MG63 (cell line): ENCODE measurements around the gene FOXA3. TPM values are rescaled to one million over a fixed set of nuclear protein-coding genes. Genes with fewer than 3 reads are reported as not detected.

Experiments used
- DNase-seq: peaks from one replicate; pipeline ENCODE4 v3.0.0-alpha.2; 2020
- H3K27me3 ChIP-seq: fragments of 250-450 bp; sonication (Bioruptor Pico); 2 replicates; pipeline ENCODE4 v1.5.1; 2020; ENCODE audit warnings: mild to moderate bottlenecking, moderate library complexity
- H3K36me3 ChIP-seq: fragments of 250-450 bp; sonication (Bioruptor Pico); 2 replicates; pipeline ENCODE4 v1.5.1; 2020; ENCODE audit warnings: mild to moderate bottlenecking, moderate library complexity
- H3K4me3 ChIP-seq: fragments of 250-450 bp; sonication (Bioruptor Pico); 2 replicates; pipeline ENCODE4 v1.5.1; 2020; ENCODE audit warnings: mild to moderate bottlenecking, moderate library complexity
- H3K9me3 ChIP-seq: fragments of 250-450 bp; sonication (Bioruptor Pico); 2 replicates; pipeline ENCODE4 v1.5.1; 2020; ENCODE audit warnings: mild to moderate bottlenecking, moderate library complexity
- total RNA-seq: library from RNA; depleted of rRNA; stranded (reverse); fragments of >200 nt; shearing (Covaris generic); gene quantifications from 2 replicates; pipeline ENCODE4 v1.2.3, GENCODE V29; 2014; ENCODE audit warnings: low replicate concordance; rRNA removed

The FOXA3 gene
- total RNA-seq = not detected in 2 replicates

DNA sequence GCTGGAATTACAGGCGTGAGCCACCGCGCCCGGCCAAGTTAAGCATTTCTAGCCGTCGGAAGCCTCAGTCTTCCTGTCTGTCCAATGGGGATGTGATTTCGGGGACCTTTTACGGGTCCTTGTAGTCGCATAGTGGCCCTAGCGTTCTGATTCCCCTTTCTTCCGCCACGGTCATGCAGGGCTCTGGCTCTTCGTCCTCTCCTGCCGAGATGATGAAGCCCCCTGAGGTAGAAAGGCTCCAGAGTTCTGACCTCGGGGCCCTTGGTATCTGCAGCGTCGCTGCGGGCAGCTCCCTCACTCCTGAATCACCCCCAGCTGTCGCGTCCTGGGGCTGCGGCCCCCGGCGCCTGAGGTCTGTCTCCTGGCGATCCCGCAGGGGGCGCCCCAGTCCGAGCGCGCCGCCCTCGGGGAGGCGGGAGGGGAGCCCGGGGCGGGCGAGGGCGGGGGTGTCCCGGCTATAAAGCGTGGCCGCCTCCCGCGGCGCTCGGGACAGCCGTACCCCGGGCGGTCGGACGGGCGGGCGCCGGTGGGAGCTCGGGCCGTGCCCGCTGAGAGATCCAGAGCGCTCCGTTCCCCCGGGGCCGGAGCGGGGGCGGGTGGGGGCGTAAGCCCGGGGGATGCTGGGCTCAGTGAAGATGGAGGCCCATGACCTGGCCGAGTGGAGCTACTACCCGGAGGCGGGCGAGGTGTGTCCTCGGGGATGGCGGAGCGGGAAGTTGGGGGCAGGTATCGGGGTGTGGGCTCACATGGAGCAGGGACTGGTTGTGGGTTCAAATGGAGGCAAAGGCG is at the start of gene FOXA3:
TSS of gene FOXA3 (plus strand) at position 487 of the 789 bp plus-strand sequence. CDS start at position 618, 131 bp downstream.
- 0 out of 2 replicates have a peak, but pooled peaks cover 2% of the 10 kb centered on the region for H3K9me3 ChIP-seq
- peaks cover 25% of the 10 kb centered on the region for H3K36me3 ChIP-seq
- DNase-seq = peak; percentile 59
- H3K4me3 ChIP-seq = peak within 1 kb of the TSS; percentile 81
- H3K27me3 ChIP-seq = peaks cover 34% of the 10 kb centered on the region

DNA sequence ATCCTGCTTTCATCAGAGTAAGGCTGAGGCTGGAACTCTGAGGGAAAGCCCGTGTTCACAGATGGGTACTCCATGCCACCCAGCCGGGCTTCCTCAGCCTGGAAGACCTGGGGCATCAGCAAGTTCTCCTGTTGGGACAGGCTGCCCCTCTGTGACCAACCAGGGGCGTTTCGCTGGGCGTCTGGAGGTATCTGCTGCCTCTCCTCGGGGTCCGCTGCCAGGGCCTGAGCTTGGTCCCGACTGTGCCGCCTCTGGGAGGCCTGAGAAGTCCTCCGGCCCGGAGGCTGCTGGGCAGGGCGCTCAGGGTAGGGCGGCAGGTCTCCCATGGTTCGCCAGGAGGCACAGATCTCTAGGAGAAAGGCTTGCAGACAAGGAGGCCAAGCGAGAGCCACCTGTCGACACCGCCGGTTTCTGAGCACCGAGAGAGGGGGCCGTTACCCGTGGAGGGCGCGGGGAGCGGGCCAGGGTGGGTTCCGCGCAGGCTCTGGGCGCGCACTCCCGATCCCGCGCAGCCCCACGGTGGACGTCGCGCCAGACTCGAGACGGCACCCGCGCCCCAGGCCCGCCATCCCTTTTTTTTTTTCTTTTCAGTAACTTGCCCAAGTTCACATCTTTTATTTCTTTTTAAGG is 49.2 kb upstream of the FOXA3 start, which contains the start of gene RSPH6A:
TSS of gene RSPH6A (minus strand) at position 458 of the 630 bp plus-strand sequence. CDS start at position 326, 132 bp downstream.
- Histone ChIP-seq H3K4me3 (no peak within 1 kb of the TSS), H3K27me3 (no peaks in the 10 kb centered on the region), H3K9me3 (no peaks in the 10 kb centered on the region), H3K36me3 (peaks cover 21% of the 10 kb centered on the region)
- DNase-seq = no peak

DNA sequence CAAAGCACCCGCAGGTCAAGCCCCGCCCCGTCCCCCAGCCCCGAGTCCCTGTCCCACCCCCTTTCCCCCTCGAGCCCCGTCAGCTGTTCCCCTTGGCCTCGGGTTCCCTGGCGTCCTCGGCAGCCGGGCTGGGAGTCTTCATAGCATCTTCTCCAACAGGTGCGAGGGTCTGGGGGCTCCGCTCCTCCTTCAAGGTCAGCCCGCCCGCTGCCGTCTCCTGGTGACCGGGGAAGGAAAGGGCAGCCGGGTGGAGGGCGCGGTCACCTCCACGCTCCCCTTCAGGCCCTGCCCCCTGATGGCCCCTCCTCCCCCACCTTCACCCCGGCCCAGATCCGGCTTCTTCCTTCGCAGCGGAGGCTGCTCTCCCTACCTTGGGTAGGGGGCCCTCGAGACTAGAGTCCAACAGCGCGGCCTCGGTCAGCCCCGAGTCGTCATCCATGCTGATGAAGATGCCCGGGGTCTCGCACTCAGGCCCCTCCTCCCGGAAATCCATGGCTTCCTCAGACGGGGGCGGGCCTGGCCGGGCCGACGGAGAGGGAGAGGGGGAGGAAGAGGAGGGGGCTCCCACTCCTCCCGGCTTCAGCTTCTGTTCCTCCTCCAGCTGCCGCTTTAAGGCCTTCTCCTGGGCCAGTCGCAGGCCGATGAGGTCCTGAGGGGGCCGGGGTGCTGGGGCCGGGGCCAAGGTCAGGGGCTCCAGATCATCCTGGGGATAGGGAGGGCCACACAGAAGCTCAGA is 48.5 kb upstream of the FOXA3 start:
- no peak for DNase-seq
- Histone ChIP-seq H3K27me3 (no peaks in the 10 kb centered on the region), H3K9me3 (no peaks in the 10 kb centered on the region), H3K4me3 (no peak overlapping the region), H3K36me3 (peaks cover 21% of the 10 kb centered on the region)

DNA sequence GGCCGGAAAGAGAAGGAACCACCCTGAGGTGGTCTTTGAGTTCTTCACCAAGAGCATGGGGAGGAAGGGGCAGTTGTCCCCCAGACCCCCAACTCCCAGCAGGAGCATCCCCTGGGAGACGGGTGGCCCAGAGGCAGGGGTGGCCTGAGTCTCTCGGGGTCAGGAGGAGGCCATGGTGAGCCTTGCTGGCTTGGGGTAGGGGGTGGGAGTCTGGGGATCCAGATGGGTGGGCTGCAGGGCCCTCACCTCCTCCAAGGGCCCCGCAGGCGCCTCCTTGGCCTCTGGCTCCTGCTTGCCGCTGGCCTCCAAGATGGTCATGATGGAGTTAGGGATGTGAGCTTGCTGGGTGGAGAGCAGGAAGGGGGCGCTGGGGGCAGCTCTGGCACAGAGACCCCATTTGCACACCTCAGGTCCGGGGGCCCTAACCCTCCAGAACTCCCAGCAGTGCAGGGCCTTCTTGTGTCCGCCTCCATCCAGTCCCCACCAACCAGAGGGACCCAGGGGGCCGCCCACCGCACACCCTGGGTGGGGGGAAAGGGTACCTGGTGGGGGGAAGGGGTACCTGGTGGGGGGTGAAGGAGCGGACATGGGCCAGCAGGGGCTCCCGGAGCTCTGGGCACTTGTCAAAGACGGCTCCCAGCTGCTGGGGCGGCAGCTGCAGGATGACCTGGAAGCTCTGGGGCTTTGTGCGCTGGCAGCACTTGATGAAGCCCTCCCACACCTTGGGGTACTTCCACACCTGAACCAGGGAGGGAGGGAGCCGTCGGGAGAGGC is 47.7 kb upstream of the FOXA3 start:
- Histone ChIP-seq H3K27me3 (no peaks in the 10 kb centered on the region), H3K4me3 (no peak overlapping the region), H3K36me3 (peaks cover 21% of the 10 kb centered on the region), H3K9me3 (no peaks in the 10 kb centered on the region)
- no peak for DNase-seq

DNA sequence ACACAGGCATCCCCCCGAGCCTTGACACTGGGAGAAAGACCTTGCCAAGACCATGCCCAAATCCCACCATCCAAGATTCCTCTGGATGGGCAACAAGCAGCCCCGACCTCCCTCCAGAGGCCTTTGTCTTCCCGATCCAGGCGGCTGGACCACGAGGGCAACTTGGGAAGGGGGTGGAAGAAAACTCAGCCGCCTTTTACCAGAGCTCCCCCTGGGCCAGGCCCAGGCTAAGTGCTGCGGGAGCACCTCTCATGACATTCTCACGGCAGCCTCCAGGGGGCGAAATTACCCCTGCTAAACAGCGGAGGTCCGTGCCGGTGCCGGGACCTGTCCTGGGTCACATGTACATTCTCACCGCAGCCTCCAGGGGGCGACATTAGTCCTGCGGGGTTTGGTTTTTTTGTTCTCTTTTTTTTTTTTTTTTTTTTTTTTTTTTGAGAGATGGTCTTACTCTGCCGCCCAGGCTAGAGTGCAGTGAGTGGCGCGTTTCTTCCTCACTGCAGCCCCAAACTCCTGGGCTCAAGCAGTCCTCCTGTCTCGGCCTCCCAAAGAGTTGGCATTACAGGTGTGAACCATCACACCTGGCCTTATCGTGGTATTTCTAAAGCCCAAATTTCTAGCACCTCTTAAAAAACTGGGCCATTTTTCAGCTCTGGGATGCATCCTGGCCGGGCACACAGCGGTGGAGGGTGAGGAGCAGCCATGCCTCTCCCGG is 47.0 kb upstream of the FOXA3 start:
- Histone ChIP-seq H3K27me3 (no peaks in the 10 kb centered on the region), H3K4me3 (no peak overlapping the region), H3K36me3 (peaks cover 21% of the 10 kb centered on the region), H3K9me3 (no peaks in the 10 kb centered on the region)
- DNase-seq = peak; percentile 94

DNA sequence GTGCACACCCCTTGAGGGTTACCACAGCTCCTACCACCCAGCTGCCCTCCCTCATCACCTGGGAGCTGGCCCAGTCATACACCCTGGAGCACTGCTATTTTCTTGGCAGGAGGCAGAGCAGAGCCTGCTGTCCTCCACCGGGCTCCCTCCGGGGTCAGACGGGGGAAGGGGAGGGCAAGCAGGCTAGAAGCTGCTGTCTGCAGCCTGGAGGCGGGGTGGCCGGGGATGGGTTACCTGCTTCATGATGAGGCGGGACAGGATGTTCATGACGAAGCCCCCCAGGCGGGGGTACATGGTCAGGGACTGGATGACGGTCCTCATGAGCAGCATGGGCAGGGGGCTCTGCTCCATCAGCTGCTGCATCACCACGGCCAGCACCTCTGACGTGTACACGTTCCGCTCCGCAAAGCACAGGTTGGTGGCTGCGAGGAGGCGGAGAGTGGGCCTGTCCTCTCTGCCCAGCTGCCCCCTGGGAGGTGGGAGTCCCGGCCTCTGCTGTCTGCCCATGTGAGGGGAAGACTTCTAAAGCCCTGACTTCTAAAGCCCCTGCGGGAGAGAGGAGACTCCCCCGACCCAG is 46.3 kb upstream of the FOXA3 start:
- Histone ChIP-seq H3K27me3 (no peaks in the 10 kb centered on the region), H3K36me3 (peaks cover 24% of the 10 kb centered on the region), H3K9me3 (no peaks in the 10 kb centered on the region), H3K4me3 (no peak overlapping the region)
- DNase-seq = peak; percentile 40

DNA sequence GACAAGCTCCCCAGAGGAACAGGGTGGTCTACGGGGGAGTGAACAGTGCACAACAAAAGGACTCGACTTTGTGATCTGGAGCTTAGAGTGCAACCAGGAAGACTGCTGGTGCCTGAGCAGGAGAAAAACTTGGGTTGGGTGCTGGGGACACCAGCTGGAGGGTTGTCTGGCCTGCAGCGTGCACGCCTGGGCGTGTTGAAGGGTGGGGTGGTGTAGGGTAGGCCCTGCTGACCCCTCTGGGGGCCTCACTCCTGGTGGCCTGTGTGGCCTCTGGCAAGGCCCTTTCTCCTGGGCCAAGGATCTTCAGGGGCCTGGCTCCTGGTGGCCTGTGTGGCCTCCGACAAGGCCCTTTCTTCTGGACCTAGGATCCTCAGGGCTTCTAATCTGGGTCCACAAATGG is 44.4 kb upstream of the FOXA3 start:
- Histone ChIP-seq H3K9me3 (no peaks in the 10 kb centered on the region), H3K4me3 (no peak overlapping the region), H3K27me3 (no peaks in the 10 kb centered on the region), H3K36me3 (peaks cover 44% of the 10 kb centered on the region)
- no peak for DNase-seq

DNA sequence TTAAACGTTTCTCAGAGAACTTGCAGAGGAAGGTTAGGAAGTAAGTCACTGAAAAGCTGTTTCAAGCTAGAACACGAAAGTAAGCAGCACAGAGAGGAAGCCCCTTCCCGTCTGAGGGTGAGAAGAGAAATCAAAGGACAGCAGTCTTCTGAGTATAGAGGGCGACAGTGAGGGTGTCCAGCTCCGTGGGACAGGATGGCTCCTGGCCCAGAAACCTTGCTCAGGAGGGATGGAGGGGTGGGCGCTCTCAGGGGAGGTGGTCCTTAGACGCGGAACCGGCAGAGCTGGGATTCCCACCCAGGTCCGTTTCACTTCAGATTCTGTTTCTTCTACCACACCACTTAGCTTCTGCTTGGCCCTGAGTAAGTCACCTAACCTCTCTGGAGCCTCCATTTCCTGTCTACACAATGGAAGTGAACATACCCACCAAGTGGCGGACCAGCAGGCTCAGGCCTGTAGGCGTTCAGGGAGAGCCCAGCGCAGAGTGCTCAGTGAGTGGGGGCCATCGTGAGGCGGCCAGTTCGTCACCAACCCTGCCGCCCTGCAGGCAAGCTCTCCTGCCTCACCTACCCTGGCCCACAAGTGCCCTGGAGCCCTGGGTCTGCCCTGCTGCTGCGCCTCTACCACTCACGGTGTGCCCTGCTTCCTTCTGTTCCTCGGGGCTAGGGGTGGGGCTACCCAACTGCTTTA is 43.6 kb upstream of the FOXA3 start:
- DNase-seq = no peak
- Histone ChIP-seq H3K27me3 (no peaks in the 10 kb centered on the region), H3K4me3 (no peak overlapping the region), H3K9me3 (no peaks in the 10 kb centered on the region), H3K36me3 (peaks cover 51% of the 10 kb centered on the region)

DNA sequence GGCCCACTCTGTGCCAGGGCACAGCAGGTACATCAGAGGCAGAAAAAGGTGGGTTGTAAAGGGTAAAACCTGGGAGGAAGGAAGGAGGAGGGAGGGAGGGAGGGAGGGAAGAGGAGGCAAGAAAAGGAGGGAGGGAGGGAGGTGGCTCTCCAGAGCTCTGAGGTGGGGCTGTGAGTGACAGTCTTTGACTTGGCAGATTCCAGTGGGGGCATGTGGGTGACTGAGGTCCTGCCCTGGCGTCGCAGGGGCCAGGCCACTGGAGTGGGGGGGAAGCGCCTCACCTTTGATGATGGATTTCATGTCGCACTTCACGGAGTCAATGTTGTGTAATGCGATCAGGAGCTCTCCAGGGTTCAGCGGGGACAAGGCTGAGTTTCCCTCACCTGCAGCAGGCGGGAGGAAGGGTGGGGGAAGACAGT is 43.0 kb upstream of the FOXA3 start:
- Histone ChIP-seq H3K4me3 (no peak overlapping the region), H3K36me3 (peaks cover 53% of the 10 kb centered on the region), H3K27me3 (no peaks in the 10 kb centered on the region), H3K9me3 (no peaks in the 10 kb centered on the region)
- no peak for DNase-seq

DNA sequence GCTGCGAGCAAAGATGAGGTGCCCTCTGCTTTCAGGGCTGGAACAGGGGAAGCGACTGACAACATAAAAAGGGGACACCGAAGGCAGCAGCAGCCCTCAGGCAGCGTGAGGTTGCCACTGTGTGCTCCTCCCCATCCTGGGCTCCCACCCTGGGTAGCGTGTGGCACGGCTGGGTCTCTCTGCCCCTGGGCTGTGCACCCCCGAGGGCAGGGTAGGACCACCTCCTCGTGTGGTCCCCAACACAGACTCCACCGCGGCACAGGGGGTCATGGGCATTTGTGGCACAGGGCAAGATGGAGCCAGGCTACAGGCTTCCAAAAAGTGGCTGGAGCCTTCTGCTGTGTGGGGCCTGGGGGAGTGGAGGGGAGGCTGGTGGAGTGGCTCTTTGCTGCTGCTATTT is 42.6 kb upstream of the FOXA3 start:
- Histone ChIP-seq H3K4me3 (no peak overlapping the region), H3K36me3 (peaks cover 53% of the 10 kb centered on the region), H3K27me3 (no peaks in the 10 kb centered on the region), H3K9me3 (no peaks in the 10 kb centered on the region)
- no peak for DNase-seq

DNA sequence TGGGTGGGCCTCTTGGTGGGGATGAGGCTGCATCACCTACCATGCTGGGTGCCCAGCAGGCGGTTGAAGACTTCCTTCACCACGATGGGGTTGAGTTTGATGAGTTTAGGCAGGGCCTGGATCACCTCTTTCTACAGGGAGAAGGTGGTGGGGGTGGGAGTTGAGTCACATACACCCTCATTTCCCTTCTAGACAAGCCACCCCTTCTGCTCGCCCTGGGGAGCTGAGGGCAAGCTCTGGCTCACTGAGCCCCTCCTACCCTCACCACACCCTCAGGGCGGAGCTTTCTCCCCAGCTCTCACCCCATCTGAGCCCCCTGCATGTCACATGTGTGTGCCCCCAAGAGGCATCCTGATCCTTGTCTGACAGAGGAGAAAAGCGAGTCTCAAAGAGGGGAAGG is 41.4 kb upstream of the FOXA3 start:
- H3K27me3 ChIP-seq = no peaks in the 10 kb centered on the region
- H3K4me3 ChIP-seq = no peak overlapping the region
- DNase-seq = no peak
- H3K9me3 ChIP-seq = no peaks in the 10 kb centered on the region
- peaks cover 56% of the 10 kb centered on the region for H3K36me3 ChIP-seq

DNA sequence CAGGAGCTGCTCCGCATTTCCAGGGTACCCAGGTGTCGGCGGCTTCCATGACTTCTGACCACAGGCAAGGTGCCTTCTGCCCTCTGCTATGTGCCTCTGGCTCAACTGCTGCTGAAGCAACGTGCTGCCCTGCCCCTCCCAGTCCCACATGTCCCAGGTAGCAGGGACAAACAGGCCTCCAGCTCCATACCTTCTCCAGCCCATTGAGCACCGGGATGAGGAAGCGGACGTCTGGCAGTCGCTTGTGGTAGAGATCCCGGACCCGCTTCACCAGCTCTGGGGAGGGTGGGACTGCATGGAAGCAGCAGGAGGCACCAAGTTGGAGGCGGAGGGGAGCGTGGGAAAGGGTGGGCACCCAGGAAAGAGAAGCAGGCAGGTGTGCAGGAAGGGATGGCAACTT is 40.9 kb upstream of the FOXA3 start:
- Histone ChIP-seq H3K27me3 (no peaks in the 10 kb centered on the region), H3K9me3 (no peaks in the 10 kb centered on the region), H3K4me3 (no peak overlapping the region), H3K36me3 (peaks cover 59% of the 10 kb centered on the region)
- DNase-seq = no peak

DNA sequence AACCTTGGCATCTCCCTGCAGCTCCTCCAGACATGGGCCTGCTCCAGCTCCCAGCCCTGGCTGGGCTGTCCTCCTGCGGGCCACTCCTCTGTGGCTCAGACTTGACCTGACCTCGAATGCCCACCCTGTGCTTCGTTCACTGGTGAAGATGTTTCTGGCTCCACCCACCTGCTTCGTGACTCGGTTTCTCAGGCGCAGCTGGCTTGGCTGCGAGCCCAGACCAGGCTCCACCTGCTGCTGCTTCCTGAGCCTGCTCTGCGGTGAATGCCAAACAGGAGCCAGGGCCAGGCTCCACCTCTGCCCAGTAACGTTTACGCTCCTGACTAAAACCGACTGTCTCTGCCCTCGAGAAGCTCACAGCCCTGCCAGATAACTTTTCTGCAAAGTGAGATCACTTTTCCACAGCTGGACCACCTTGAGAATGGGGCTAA is 40.1 kb upstream of the FOXA3 start:
- peaks cover 63% of the 10 kb centered on the region for H3K36me3 ChIP-seq

DNA sequence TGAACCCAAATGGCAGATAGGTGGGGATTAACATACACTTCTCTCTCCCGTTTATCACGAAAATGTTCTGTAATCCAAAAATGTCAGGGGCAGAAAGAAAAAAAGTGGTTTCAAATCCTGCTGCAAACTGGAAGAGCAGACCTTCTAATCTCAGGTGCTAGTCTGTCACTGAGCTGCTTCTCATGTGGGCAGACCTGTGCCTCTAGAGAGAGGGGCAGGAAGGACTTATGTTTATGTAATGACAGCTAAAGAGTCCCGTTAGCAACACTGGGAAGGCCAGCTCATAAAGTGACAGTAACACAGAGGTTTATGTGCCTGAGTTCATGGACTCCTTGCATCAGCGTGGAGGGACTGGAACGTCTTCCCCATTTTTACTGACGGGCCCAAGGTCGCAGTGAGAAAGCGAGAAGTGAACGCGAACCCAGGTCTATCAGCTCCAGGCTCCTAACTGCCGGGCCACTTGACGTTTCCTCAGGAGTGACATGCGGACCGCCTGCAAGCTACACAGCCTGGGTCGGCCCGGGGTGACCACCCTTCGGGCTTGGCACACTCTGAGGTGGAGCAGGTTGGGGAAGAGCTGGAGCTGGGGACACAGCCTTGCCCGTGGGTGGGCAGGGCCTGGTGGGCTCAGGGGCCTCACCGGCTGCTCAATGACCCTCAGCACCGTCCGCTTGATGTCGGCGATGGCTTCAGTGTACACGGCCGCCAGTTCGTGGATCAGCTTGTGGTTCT is 39.4 kb upstream of the FOXA3 start:
- Histone ChIP-seq H3K36me3 (peaks cover 69% of the 10 kb centered on the region), H3K27me3 (no peaks in the 10 kb centered on the region), H3K9me3 (no peaks in the 10 kb centered on the region), H3K4me3 (no peak overlapping the region)
- DNase-seq = no peak

More for the DNA sequence above, 40.1 kb upstream of the FOXA3 start:
- no peak overlapping the region for H3K4me3 ChIP-seq
- no peak for DNase-seq
- no peaks in the 10 kb centered on the region for H3K9me3 ChIP-seq
- no peaks in the 10 kb centered on the region for H3K27me3 ChIP-seq

DNA sequence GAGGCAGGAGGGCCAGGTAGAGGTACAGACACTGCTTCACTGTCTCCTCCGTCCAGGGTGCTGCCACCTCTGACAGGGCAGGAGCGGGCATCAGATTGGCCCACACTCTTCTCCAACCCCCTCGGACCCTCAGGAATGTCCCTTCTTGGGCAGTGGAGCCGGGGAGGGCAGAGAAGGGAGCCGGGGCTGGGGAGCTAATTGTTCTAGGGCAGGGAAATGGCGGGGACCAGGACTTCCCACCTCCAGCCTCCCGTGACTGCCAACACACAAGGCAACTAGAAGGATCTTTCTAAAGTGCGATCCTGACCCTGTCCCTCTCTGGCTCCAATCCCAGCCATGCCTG is 38.9 kb upstream of the FOXA3 start:
- Histone ChIP-seq H3K36me3 (peaks cover 74% of the 10 kb centered on the region), H3K9me3 (no peaks in the 10 kb centered on the region), H3K27me3 (no peaks in the 10 kb centered on the region), H3K4me3 (no peak overlapping the region)
- DNase-seq = no peak
